Erythroblast (primary cell): ENCODE data around the gene TBC1D30.
"Not testable (repeated sequence)": the region's sequence is repeated elsewhere in the genome, so short reads cannot be mapped to it uniquely, and the experiment has no call there.

ENCODE experiments used
- GATA1 ChIP-seq: IDR thresholded peaks from 2 replicates; pipeline ENCODE4 v1.6.1; 2011; ENCODE audit warnings: low read depth, mild to moderate bottlenecking, control low read depth, low read length, moderate library complexity
- POLR2A ChIP-seq: IDR thresholded peaks from 2 replicates; pipeline ENCODE4 v1.6.1; 2011; ENCODE audit warnings: mild to moderate bottlenecking, low read length

DNA sequence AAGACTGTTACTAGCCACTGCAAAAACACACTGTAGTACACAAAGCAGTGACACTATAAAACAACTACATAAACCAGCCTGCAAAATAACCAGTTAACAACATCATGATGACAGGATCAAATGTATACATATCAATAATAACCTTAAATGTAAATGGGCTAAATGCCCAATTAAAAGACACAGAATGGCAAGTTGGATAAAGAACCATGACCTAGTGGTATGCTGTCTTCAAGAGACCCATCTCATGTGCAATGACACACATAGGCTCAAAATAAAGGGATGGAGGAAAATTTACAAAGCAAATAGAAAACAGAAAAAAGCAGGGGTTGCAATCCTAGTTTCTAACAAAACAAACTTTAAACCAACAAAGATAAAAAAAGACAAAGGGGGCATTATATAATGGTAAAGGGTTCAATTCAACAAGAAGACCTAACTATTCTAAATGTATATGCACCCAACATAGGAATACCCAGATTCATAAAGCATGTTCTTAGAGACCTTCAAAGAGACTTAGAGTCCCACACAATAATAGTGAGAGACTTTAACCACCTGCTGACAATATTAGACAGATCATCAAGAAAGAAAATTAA lies 49.2 kb upstream of the TBC1D30 start:
- not testable (repeated sequence) for TF ChIP-seq POLR2A, GATA1
